WI38 (cell line): ENCODE measurements around the gene MYADML2.

Source experiments
- H3K4me3 ChIP-seq: 2 replicates; pipeline ENCODE4 v1.5.1; 2011; ENCODE audit warnings: low read depth, mild to moderate bottlenecking, control low read depth, low read length
- TF ChIP-seq, protein P1 (sequence below): IDR thresholded peaks from 2 replicates; pipeline ENCODE4 v1.5.1; 2012; ENCODE audit warnings: low read depth, mild to moderate bottlenecking, control low read depth, low read length

Gene MYADML2

DNA sequence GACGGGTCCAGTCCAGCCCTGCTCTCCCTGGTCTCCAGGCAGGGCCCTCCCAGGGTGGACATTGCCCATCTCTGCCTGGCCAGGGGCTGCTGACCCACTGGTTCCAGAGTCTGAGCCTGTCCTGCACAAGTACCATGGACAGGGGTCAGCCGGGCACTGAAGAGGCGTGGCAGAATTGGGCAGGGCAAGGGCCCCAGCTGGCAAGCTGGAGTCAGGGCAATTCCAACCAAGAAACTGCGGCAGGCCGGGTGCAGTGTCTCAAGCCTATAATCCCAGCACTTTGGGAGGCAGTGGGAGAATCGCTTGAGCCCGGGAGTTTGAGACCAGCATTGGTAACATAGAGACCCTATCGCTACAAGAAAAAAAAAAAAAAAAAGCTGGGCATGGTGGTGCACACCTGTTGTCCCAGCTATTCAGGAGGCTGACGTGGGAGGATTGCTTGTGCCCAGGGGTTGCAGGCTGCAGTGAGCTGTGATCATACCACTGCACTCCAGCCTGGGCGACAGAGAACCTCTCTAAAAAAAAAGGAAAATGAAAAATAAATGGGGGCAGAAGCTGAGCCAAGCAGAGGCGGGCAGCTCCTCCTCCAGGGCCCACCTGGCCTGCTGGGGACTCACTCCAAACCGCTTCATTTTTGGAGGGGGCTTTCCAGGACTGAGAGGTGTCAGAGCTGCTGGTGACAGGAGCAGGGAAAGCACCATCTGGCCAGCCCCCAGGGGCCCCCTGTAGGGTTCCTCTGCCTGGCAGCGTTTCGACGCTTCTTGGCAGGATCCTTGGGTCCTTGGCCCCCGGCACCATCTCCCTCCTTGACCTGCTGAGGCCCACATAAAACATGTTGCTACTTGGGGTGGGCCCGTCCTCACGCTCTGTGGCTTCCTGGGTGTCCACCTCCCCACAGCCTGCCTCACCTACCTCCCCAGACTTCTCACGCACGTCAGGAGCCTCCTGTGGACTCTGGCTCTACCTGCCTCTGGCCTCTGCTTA lies 16.6 kb downstream of the MYADML2 start:
- TF ChIP-seq, protein P1, sequence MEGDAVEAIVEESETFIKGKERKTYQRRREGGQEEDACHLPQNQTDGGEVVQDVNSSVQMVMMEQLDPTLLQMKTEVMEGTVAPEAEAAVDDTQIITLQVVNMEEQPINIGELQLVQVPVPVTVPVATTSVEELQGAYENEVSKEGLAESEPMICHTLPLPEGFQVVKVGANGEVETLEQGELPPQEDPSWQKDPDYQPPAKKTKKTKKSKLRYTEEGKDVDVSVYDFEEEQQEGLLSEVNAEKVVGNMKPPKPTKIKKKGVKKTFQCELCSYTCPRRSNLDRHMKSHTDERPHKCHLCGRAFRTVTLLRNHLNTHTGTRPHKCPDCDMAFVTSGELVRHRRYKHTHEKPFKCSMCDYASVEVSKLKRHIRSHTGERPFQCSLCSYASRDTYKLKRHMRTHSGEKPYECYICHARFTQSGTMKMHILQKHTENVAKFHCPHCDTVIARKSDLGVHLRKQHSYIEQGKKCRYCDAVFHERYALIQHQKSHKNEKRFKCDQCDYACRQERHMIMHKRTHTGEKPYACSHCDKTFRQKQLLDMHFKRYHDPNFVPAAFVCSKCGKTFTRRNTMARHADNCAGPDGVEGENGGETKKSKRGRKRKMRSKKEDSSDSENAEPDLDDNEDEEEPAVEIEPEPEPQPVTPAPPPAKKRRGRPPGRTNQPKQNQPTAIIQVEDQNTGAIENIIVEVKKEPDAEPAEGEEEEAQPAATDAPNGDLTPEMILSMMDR: no peak
- H3K4me3 ChIP-seq: no peak overlapping the region

- TF ChIP-seq, protein P1: no peak
- no peak overlapping the region for H3K4me3 ChIP-seq
These were observed 17.5 kb downstream of the MYADML2 start for GRCh38 chr17:81929253-81930141.

DNA sequence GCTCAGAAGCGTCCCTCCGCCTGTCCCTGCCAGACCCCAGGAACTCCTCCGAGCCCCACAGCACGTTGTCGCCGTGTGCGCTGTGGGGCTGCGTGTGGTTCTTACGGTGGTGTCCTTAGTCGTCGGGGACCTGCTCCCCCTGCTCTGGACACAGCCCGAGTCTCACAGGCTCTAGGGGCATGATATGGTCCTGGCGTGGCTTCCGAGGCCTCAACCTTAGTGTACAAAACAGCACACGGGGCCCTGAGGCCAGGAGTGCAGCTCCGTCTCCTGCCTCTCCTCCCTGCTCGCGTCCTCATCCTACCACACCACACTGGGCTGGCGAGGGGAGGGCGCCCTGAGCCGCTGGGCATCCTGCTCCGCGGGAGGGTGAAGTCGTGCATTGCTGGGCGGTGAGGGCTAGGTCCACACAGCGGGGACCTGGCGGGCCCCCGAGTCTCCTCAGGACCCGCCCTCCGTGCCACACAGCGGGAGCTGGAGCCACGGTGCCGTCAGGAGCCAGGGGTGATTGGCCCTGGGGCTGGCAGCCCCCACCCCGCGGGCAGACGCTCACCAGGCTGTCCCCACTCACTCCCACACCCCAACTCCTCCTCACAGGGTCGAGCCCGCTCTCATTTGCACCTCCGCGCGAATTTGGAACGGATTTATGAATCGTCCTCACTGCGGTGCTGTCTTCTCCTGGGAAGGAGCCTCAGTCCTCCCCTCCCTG lies 18.3 kb downstream of the MYADML2 start:
- TF ChIP-seq, protein P1: no peak
- H3K4me3 ChIP-seq: peak overlapping the region; percentile 58

GRCh38 chr17:81927653-81928543 lies 19.1 kb downstream of the MYADML2 start, which contains the start of gene MAFG:
Gene MAFG (minus strand): TSS chr17:81927735. CDS start chr17:81923185, 4,550 bp downstream.
- peak within 1 kb of the TSS; percentile 74 for H3K4me3 ChIP-seq
- TF ChIP-seq, protein P1: 0 out of 2 replicates have a peak, but pooled peaks have one; percentile 11

- TF ChIP-seq, protein P1: no peak
- H3K4me3 ChIP-seq: peak overlapping the region; percentile 74
These were observed 19.8 kb downstream of the MYADML2 start for GRCh38 chr17:81927152-81927652.
